ENCODE data around the gene WIPI1. TPM values are rescaled to one million over a fixed set of nuclear protein-coding genes. Genes with fewer than 3 reads are reported as not detected.
"Not testable (repeated sequence)": the region's sequence is repeated elsewhere in the genome, so short reads cannot be mapped to it uniquely, and the experiment has no call there.

WIPI1 gene
- total RNA-seq, 1 experiment from 2014 or later: 29.3 TPM

GRCh38 chr17:68495081-68495480 lies 37.8 kb upstream of the WIPI1 start (continued):
- TF ChIP-seq SMAD3 (CRISPR knock-in tag; IDR thresholded peaks at IDR 0.05; ENCODE audit: borderline replicate concordance) (no peak), ZNF396 (CRISPR knock-in tag; IDR thresholded peaks at IDR 0.05; ENCODE audit: borderline replicate concordance) (no peak), ERG (CRISPR knock-in tag; IDR thresholded peaks at IDR 0.05) (no peak), HMGA2 (CRISPR knock-in tag; IDR thresholded peaks at IDR 0.05) (no peak), ELF4 (CRISPR knock-in tag; IDR thresholded peaks at IDR 0.05; ENCODE audit: low read depth) (no peak)

- H3K4me1 Mint-ChIP-seq; H3K4me3 Mint-ChIP-seq; DNase-seq (ENCODE audit: low spot score); H3K27ac Mint-ChIP-seq; POLR2A ChIA-PET; ATAC-seq; H3K27me3 Mint-ChIP-seq (ENCODE audit: low read depth); CTCF ChIA-PET; H3K36me3 Mint-ChIP-seq: not testable (repeated sequence)
- peaks cover 21% of the 10 kb centered on the region for H3K9me3 Mint-ChIP-seq
These were observed 35.2 kb upstream of the WIPI1 start for GRCh38 chr17:68492394-68493054.

GRCh38 chr17:68491381-68492231 lies 34.3 kb upstream of the WIPI1 start:
- no peak overlapping the region for H3K4me3 Mint-ChIP-seq
- no peaks in the 10 kb centered on the region for H3K27me3 Mint-ChIP-seq (ENCODE audit: low read depth)
- POLR2A ChIA-PET: no interaction called here
- DNase-seq (ENCODE audit: low spot score): no peak
- CTCF ChIA-PET: no interaction called here
- peaks cover 5% of the 10 kb centered on the region for H3K36me3 Mint-ChIP-seq
- H3K27ac Mint-ChIP-seq: no peak overlapping the region
- peaks cover 21% of the 10 kb centered on the region for H3K9me3 Mint-ChIP-seq
- ATAC-seq: no peak
- TF ChIP-seq GRHL2 (CRISPR knock-in tag; IDR thresholded peaks at IDR 0.05; ENCODE audit: insufficient replicate concordance, severe bottlenecking) (no peak), ATF1 (CRISPR knock-in tag; IDR thresholded peaks at IDR 0.05) (no peak), FOXP1 (CRISPR knock-in tag; IDR thresholded peaks at IDR 0.05; ENCODE audit: borderline replicate concordance) (no peak), MAX (CRISPR knock-in tag; IDR thresholded peaks at IDR 0.05) (no peak), ZBTB21 (CRISPR knock-in tag; IDR thresholded peaks at IDR 0.05; ENCODE audit: borderline replicate concordance) (no peak), PRDM15 (CRISPR knock-in tag; IDR thresholded peaks at IDR 0.05) (no peak), ATF6 (CRISPR knock-in tag; IDR thresholded peaks at IDR 0.05) (no peak), NFYB (CRISPR knock-in tag; conservative IDR thresholded peaks at IDR 0.05; ENCODE audit: low read depth) (no peak)
- H3K4me1 Mint-ChIP-seq: peaks cover 4% of the 10 kb centered on the region; the same call in 1 of the 2 replicates

Data from WTC11 (cell line).